Panc1 (cell line): ENCODE data around the gene GALNT10.

Source experiments
- POLR2AphosphoS5 ChIP-seq: IDR thresholded peaks from 2 replicates; pipeline ENCODE4 v1.6.1; 2012; ENCODE audit warnings: mild to moderate bottlenecking, low read depth, low read length, moderate library complexity
- TCF7L2 ChIP-seq: IDR thresholded peaks from 2 replicates; pipeline ENCODE4 v1.6.1; 2011; ENCODE audit warnings: mild to moderate bottlenecking, low read depth, low read length, inconsistent platforms
- TF ChIP-seq, protein P1 (sequence below): fragments of 450-650 bp; IDR thresholded peaks from 2 replicates; pipeline ENCODE4 v1.5.1; 2017; ENCODE audit warnings: mild to moderate bottlenecking

DNA sequence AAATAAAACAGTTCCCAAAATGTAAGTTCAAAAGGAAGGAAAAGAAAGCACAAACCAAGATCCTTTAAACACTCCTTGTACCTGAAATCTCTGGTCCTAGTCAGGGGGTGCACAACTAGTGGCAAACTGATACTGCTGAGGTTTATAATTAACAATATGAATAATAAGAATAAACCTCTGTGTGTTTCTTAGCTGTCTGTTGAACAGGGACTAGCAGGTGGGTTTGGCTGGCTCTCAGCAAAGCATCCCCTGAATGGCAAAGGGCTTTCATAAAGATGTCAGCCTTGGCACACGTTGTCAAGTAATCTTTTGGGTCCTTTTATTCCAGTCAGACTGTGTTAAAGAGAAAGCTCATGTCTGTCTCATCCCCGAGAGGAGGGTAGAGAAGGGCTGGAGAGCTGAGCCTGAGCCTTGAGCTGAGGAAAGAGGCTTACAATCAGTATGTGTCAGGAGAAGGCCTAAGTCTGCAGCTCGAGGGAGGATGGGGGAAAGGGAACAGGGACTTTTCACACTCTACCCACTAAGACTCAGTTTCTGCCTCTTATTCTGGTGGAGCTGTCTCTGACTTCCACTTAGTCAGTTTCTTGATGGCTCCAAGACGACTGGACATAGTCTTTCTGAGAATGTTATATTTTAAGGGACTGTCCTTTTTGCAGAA, 123.0 kb downstream of the GALNT10 start:
- TF ChIP-seq, protein P1, sequence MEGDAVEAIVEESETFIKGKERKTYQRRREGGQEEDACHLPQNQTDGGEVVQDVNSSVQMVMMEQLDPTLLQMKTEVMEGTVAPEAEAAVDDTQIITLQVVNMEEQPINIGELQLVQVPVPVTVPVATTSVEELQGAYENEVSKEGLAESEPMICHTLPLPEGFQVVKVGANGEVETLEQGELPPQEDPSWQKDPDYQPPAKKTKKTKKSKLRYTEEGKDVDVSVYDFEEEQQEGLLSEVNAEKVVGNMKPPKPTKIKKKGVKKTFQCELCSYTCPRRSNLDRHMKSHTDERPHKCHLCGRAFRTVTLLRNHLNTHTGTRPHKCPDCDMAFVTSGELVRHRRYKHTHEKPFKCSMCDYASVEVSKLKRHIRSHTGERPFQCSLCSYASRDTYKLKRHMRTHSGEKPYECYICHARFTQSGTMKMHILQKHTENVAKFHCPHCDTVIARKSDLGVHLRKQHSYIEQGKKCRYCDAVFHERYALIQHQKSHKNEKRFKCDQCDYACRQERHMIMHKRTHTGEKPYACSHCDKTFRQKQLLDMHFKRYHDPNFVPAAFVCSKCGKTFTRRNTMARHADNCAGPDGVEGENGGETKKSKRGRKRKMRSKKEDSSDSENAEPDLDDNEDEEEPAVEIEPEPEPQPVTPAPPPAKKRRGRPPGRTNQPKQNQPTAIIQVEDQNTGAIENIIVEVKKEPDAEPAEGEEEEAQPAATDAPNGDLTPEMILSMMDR: no peak
- TF ChIP-seq POLR2AphosphoS5: no peak
- TF ChIP-seq TCF7L2: no peak
